ENCODE data around the gene DCLK2.

DNA sequence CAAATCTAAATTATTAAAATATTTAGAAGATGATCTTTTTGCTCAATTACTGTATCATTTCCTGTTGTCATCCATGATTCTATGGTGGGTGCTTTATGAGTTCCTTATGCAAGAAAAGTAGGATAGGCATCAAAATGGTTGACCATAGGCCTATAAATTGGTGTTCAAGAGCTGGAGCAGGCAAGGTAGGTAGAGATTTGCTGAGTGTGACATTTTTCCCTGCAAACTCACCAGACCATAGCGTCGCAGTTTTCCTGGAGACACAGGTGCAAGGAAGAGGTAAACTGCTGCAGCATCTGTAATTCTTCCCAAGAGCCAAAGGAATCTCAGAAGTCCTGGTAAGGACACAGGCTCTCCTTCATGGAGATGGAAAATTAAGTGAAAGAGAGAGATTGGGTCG, 33.7 kb upstream of the DCLK2 start:
- TF ChIP-seq POLR2A (IDR thresholded peaks at IDR 0.05; ENCODE audit: low read length) (no peak), GATA1 (IDR thresholded peaks at IDR 0.05; ENCODE audit: low read depth, low read length) (no peak)

Data from erythroblast (primary cell).